Heart left ventricle (tissue), 16 donors: ENCODE results near the gene FCN3. TPM values are rescaled to one million over a fixed set of nuclear protein-coding genes. Genes with fewer than 3 reads are reported as not detected.

Experiments
- ATAC-seq, 4 donors: fragments of 200-7000 bp; cut with Tn5 transposase; one replicate each; pipeline ENCODE4 v1.9.1; 2020 to 2022; ENCODE audit warnings: moderate library complexity in 4 of 4, mild to moderate bottlenecking in 3 of 4, moderate number of reproducible peaks in 1 of 4
- DNase-seq, 5 donors: peaks; one replicate each; pipeline ENCODE4 v3.0.0-alpha.2; 2020
- H3K27ac ChIP-seq, 12 donors: fragments of 200-600 bp; sonication (generic) in 4 of 12; one replicate each; pipeline versions ENCODE4 v1.5.0 to v1.8.0; 2016 to 2022; ENCODE audit warnings: mild to moderate bottlenecking in 2 of 12
- H3K27me3 ChIP-seq, 9 donors: fragments of 200-600 bp; sonication (generic) in 2 of 9; one replicate each; pipeline versions ENCODE4 v1.5.1 to v1.8.0; 2016 to 2022; ENCODE audit warnings: mild to moderate bottlenecking in 3 of 9
- H3K36me3 ChIP-seq, 9 donors: fragments of 200-600 bp; sonication (generic) in 2 of 9; one replicate each; pipeline versions ENCODE4 v1.5.0 to v1.8.0; 2018 to 2022; ENCODE audit warnings: mild to moderate bottlenecking in 2 of 9
- H3K4me1 ChIP-seq, 12 donors: fragments of 200-600 bp; sonication (generic) in 4 of 12; one replicate each; pipeline versions ENCODE4 v1.5.0 to v1.8.0; 2016 to 2022; ENCODE audit warnings: mild to moderate bottlenecking in 3 of 12
- H3K4me3 ChIP-seq, 12 donors: fragments of 200-600 bp; sonication (generic) in 4 of 12; one replicate each; pipeline versions ENCODE4 v1.5.0 to v1.8.0; 2017 to 2022; ENCODE audit warnings: mild to moderate bottlenecking in 9 of 12, moderate library complexity in 4 of 12
- H3K9me3 ChIP-seq, 12 donors: fragments of 200-600 bp; sonication (generic) in 4 of 12; one replicate each; pipeline versions ENCODE4 v1.5.0 to v1.8.0; 2016 to 2022; ENCODE audit warnings: mild to moderate bottlenecking in 1 of 12
- POLR2A ChIP-seq, 2 donors: fragments of 450-650 bp; IDR thresholded peaks; one replicate each; pipeline ENCODE4 v1.6.1; 2017; ENCODE audit warnings: antibody characterized with exemption in 2 of 2, mild to moderate bottlenecking in 2 of 2, moderate library complexity in 2 of 2
- WGBS, 4 donors: extraction: QIAGEN DNeasy Blood & Tissue Kit in 2 of 4; methylation state at CpG; one replicate each; pipeline versions ENCODE4 v1.1.5 to v1.1.7; 2013 to 2018; 5-methylcytosine and 5-hydroxymethylcytosine counted together
- intact Hi-C, 10 donors: fragments of 100-400 bp; cut with DNase I; formaldehyde crosslinking; loops; one replicate each; pipeline versions ENCODE4 v1.11.1 to v1.14.2; 2022
- polyA plus RNA-seq, 2 donors: library from polyadenylated mRNA; stranded (reverse); fragments of 200-250 nt; gene quantifications; one replicate each; pipeline ENCODE4 v1.2.3, GENCODE V29; 2013
- total RNA-seq, 9 donors: library from RNA; depleted of rRNA in 2 of 9; stranded (reverse); fragments of >200 nt in 2 of 9; fragmentation: NEBNext Ultra II Directional in 3 of 9; extraction: Animal tissue kit (Norgen Biotek cat#: 25700) in 3 of 9; gene quantifications; one replicate each; pipeline versions ENCODE4 v1.1.0 to v1.2.4, GENCODE V29; 2016 to 2023
- TF ChIP-seq, protein P1 (sequence below), 12 donors: fragments of 200-600 bp; sonication (generic) in 4 of 12; IDR thresholded peaks; one replicate each; pipeline versions ENCODE4 v1.5.0 to v1.8.0; 2018 to 2022; ENCODE audit warnings: antibody characterized with exemption in 12 of 12, mild to moderate bottlenecking in 5 of 12
- donor health status: ischemic (EF 13 %, LVEDD 7.1; RV severe dilation, severe dysfunction).
- donor health status: healthy with polysubstance abuse.
- donor health status: DM: no; HTN: yes; CAD: no.
- donor health status: DM: no; HTN: no; CAD: no.
- donor health status: ischemic (EF 25% LVEDD 6.9; RV normal size, moderate dysfunction).
- donor health status: ischemic (EF 25% LVEDD 5.7; RV mildly dilated, moderate dysfunction).
- donor health status: healthy.
- donor health status: DM: yes; HTN: yes; CAD: no.
- donor health status: ischemic (EF 35%, LVEDD 5.7; RV mildly dilated, moderate dysfunction).
- donor health status: nonischemic (EF 11% LVEDD 7.7; RV severe dilation, severe dysfunction).
- donor health status: DM: yes; HTN: yes; CAD: no.
- donor health status: PGD.
- donor health status: ischemic (EF 29% LVEDD 5.4; RV normal size, mild dysfunction).
- donor health status: nonischemic (EF 23%, LVEDD 6.1; RV moderate dilation, normal function).

FCN3 gene
- total and polyA plus RNA-seq, 11 donors = 2.4 to 141 (median 35.4) TPM

DNA sequence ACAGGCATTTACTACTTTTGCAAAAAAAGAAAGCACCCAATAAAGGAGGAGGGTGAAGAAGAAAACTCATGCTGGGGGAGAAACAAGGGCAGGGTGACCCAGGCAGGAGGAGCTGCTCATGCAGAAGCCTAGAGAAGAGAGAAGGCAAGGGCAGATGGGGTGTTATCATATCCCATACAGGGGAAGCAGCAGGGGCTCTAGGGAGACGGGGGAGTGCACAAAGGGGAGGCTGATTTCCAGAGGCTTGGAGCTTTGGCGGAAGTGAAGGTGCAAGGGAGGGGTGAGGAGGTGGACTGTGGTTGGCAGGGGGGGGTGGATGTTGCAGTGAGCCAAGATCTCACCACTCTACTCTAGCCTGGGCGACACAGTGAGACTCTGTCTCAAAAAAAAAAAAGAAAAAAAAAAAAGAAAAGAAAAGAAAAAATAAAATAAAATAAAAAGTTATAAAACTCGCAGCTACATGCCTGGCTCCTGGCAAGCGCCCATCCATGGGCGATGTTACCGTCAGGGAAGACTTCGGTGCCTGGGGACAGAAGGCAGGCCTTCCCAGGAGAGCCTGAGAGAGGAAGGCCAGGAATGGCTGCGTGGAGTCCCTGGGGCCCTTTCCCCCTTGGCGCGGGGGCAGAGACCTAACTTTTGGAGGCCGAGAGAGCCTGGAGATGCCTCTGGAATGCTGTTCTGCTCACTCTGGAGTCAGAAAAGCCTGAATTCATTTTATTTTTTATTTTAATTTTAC lies 3.3 kb upstream of the FCN3 start:
- Histone ChIP-seq H3K27ac (peak overlapping the region in 3 of 12 donors; percentile 29 to 44 (median 32)), H3K4me3 (no peak overlapping the region), H3K36me3 (no peaks in the 10 kb centered on the region), H3K4me1 (peaks cover 0 to 52% (median 11%) of the 10 kb centered on the region in 12 donors), H3K27me3 (peaks cover 0 to 2% (median 0%) of the 10 kb centered on the region in 9 donors), H3K9me3 (no peaks in the 10 kb centered on the region)
- WGBS, 4 donors = 62 to 69% (median 65%) methylated on average over 12 of the region's 12 CpGs
- intact Hi-C loops = no loop called here
- DNase-seq (no peak), ATAC-seq (no peak)
- TF ChIP-seq, protein P1, sequence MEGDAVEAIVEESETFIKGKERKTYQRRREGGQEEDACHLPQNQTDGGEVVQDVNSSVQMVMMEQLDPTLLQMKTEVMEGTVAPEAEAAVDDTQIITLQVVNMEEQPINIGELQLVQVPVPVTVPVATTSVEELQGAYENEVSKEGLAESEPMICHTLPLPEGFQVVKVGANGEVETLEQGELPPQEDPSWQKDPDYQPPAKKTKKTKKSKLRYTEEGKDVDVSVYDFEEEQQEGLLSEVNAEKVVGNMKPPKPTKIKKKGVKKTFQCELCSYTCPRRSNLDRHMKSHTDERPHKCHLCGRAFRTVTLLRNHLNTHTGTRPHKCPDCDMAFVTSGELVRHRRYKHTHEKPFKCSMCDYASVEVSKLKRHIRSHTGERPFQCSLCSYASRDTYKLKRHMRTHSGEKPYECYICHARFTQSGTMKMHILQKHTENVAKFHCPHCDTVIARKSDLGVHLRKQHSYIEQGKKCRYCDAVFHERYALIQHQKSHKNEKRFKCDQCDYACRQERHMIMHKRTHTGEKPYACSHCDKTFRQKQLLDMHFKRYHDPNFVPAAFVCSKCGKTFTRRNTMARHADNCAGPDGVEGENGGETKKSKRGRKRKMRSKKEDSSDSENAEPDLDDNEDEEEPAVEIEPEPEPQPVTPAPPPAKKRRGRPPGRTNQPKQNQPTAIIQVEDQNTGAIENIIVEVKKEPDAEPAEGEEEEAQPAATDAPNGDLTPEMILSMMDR (IDR thresholded peaks at IDR 0.05) = no peak
- TF ChIP-seq POLR2A (IDR thresholded peaks at IDR 0.05) = no peak

DNA sequence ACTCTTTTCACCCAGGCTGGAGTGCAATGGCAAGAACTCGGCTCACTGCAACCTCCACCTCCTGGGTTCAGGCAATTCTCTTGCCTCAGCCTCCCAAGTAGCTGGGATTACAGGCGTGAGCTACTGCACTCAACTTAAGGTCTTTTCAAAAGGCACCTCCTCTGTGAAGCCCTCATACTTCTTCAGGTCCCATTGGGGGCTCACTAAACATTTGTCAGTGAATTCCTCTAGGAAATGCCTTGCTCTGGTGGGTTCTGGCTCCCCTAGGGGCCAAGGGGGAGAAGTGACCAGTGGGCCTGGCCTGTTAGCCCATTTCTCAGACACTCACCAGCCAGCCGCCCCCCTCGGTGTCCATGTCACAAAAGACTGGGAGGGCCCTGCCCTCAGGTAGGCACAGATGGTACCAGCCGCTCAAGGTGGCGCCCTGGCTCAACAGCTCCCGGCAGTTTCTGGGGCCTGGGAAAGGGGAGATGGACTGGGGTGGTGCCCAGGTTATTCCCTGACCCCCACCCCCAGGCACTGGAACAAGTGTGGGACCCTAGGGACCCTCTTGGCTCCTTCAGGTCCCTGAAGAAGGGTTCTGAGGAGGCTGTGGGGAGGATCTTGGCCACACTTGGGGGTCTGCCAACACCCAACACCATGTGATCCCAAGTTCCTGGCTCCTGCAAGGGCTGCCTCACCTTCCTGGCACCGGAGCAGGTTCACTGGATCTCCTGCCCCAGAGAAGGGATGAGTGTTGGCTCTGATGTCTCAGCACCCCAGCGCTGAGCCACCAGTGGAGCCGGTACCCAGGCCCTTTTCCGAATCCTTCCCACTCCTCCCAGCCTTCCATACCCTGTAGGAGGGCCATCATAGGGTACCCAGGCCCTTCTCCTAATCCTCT lies 1.6 kb downstream of the FCN3 start:
- H3K27me3 ChIP-seq = no peaks in the 10 kb centered on the region
- peak overlapping the region in 2 of 12 donors; percentile 5 to 6 for H3K4me3 ChIP-seq
- peaks cover 0 to 50% (median 19%) of the 10 kb centered on the region in 12 donors for H3K4me1 ChIP-seq
- H3K27ac ChIP-seq = peak overlapping the region in 10 of 12 donors; percentile 49 to 91 (median 70)
- no peak for TF ChIP-seq POLR2A (IDR thresholded peaks at IDR 0.05)
- TF ChIP-seq, protein P1 (IDR thresholded peaks at IDR 0.05) = peak in 4 of 12 donors; percentile 12 to 20 (median 17)
- ATAC-seq (no peak), DNase-seq (no peak)
- intact Hi-C loops = no loop called here
- H3K9me3 ChIP-seq = no peaks in the 10 kb centered on the region
- H3K36me3 ChIP-seq = no peaks in the 10 kb centered on the region
- 89 to 98% (median 92%) methylated on average over 9 to 11 of the region's 11 CpGs for WGBS, 4 donors

DNA sequence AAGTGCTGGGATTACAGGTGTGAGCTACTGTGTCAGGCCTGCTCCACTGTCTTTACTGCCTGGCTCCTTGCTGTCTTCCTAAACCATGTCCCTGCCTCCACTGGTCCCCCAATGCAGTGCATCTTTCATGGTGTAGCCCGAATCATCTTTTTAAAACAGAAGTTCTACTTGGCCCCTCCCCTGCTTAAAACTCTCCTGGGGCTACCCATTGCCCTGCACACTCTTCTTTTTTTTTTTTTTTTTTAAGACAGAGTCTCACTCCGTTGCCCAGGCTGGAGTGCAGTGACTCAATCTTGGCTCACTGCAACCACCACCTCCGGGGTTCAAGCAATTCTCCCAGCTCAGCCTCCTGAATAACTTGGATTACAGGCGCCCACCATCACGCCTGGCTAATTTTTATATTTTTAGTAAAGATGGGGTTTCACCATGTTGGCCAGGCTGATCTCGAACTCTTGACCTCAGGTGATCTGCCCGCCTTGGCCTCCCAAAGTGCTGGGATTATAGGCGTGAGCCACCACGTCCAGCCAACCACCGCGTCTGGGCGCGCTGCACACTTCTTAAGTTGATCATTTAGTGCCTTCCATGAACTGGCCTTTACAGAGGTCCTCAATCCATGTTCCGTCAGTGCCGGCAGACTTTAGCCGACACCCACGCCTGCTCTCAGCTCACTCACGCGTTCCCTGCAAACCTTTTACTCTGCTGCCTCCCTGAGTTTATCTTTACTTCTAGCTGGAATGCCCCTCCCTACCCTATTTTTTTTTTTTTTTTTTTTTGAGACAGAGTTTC lies 2.4 kb downstream of the FCN3 start:
- Histone ChIP-seq H3K27me3 (no peaks in the 10 kb centered on the region), H3K4me1 (peaks cover 0 to 51% (median 27%) of the 10 kb centered on the region in 12 donors), H3K4me3 (no peak overlapping the region), H3K9me3 (no peaks in the 10 kb centered on the region), H3K36me3 (no peaks in the 10 kb centered on the region), H3K27ac (peak overlapping the region in 2 of 12 donors; percentile 14 to 84)
- TF ChIP-seq POLR2A (IDR thresholded peaks at IDR 0.05) = no peak
- TF ChIP-seq, protein P1 (IDR thresholded peaks at IDR 0.05) = no peak
- intact Hi-C loops = no loop called here
- no peak for DNase-seq
- 90 to 93% (median 92%) methylated on average over 19 of the region's 19 CpGs for WGBS, 4 donors
- ATAC-seq = no peak
